Esophagus squamous epithelium (tissue), 4 donors: ENCODE results near the gene ATP2B2.

Experiments used
- CTCF ChIP-seq, 6 experiments: fragments of 450-650 bp in 4 of 6; fragments of 200-600 bp in 2 of 6; sonication (generic) in 2 of 6; IDR thresholded peaks; one replicate each; pipeline ENCODE4 v1.5.1; 2016 to 2019; ENCODE audit warnings: antibody characterized with exemption in 6 of 6, mild to moderate bottlenecking in 4 of 6, moderate library complexity in 4 of 6
- POLR2A ChIP-seq, 4 donors: fragments of 450-650 bp; IDR thresholded peaks; one replicate each; pipeline ENCODE4 v1.6.1; 2017; ENCODE audit warnings: antibody characterized with exemption in 4 of 4, mild to moderate bottlenecking in 4 of 4, moderate library complexity in 3 of 4

GRCh38 chr3:10393514-10393913 is 111.9 kb downstream of the ATP2B2 start:
- TF ChIP-seq POLR2A (IDR thresholded peaks at IDR 0.05) (no peak), CTCF (IDR thresholded peaks at IDR 0.05) (no peak)
